NCI-H748 (cell line): ENCODE data around the gene EXOSC10.
"Not testable (repeated sequence)": the region's sequence is repeated elsewhere in the genome, so short reads cannot be mapped to it uniquely, and the experiment has no call there.

Experiments used
- DNase-seq: peaks from one replicate; lab custom pipeline; 2025; ENCODE audit not compliant: unreplicated experiment; lab: John Stamatoyannopoulos, UW

The EXOSC10 gene

DNA sequence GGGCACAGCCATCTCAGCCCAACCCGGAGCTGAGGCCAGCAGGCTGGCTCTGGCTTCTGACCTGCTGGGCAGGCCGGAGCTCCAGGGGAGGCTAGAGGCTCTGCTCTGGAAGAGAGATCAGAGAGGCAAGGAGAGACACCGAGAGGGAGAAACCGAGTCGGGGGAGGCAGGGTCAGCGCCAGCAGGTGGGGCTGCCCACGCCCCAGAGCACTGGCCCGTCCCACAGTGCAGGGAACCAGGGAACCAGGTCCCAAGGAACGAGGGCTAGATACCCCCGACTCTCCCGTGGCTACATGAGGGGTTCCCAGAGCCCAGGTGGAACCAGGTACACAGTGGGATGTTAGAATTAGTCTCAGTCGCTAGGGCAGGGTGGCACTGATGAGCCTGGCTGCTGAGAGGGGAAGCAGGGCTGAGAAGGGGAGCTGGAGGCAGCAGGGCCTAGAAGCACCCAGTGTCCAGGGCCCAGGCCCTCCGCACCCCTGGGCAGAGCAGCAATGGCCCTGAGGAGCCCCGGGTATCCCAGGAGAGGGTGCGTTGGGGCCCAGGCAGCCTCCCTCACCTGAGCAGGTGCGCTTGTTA lies 54.7 kb downstream of the EXOSC10 start:
- DNase-seq: no peak

DNA sequence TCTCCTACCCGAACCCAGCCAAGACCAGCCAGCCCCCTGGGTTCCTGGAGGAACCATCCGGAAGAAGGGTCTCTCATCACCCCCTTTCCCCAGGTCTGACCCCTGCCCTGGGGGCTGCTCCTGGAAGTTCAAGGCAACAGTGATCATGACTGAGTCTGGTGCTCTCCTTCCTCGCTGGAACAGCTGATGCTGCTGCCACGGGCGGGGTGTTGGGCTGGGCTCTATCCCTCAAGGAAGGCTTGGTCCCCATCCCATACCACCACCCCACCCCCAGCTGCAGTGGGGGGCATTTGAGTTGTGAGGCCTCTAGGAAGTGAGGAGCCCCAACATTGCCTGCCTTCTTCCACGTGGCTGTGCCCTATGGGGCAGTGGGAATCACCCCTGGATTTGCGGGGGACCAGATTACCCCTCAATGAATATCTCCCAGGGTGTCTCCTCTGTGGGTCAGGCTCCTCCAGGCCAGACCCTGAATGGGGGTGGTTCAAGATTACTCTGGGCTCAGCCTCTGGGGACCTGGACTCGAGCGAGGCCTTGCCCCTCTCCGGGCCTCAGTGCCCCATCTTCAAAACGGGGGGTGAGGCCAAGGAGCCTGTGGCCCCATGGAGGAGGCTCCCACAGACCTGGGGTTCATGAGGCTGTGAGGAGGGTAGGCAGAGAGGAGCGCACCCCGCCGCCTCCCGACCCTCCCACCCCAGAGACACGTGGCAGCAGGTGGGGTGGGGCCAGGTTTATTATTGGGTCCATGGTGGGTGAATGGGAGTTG lies 55.4 kb downstream of the EXOSC10 start:
- DNase-seq: no peak

DNA sequence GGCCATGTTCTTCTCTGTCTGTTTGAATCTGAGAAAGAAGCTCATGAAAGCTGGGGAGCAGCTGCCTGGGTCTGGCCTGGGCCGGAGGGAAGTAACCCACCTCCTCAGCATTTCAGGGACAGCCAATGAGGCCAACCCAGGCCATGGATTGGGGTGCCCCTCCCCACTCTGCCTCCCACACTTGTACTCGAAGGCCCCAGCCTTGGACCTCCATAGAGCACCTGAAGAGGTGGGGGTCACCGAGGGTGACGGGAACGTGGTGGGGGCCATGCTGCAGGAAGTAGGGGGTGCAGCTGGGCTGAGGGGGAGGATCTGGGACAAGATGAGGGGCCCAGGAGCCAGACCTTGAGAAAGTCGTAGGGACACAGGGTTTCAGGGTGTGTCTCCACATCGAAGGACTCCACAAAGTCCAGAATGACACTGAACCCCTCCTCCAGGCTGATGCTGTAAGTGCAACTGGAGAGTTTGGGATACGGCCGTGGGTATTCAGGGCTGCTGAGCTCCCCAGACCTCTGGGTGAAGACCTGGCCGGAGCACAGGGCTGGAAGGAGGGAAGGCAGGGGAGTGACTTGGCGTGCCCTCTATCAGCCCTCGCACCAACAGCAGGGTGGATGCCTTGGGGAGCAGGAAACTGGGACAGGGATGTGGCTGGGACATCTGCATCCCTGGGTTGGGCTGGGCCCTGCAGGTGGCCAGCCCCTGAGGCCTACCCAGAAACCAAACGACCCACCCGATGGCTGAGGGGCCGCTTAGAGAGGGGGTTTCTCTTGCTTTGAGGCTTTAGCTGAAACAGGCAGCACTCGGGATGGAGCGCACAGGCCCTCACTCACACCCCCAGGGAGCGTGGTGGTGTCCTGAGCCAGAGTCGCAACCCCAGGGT lies 56.4 kb downstream of the EXOSC10 start:
- no peak for DNase-seq

DNA sequence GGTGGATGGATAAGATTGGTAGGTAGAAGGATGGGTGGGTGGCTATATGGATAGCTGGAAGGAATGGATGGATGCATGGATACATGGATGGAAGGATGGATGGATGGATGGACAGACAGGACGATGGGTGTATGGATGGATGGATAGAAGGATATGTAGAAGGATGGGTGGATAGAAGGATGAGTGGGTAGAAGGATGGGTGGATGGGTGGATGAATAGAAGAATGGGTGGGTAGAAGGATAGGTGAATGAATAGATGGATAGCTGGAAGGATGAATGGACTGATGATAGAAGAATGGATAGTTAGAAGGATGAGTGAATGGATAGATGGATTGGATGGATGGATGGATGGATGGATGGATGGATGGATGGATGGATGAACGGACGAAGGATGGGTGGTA lies 57.6 kb downstream of the EXOSC10 start:
- DNase-seq: no peak

DNA sequence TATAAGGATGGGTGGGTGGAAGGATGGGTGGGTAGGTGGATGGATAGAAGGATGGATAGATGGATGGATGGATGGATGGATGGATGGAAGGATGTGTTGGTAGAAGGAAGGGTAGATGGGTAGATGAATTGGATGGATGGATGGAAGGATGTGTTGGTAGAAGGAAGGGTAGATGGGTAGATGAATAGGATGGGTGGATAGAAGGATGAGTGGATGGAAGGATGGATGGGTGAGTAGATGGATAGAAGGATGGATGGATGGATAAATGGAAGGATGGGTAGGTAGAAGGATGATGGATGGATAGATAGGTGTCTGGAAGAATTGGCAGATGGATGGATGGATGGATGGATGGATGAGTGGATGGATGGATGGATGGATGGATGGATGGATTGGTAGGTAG lies 58.6 kb downstream of the EXOSC10 start:
- DNase-seq: no peak

DNA sequence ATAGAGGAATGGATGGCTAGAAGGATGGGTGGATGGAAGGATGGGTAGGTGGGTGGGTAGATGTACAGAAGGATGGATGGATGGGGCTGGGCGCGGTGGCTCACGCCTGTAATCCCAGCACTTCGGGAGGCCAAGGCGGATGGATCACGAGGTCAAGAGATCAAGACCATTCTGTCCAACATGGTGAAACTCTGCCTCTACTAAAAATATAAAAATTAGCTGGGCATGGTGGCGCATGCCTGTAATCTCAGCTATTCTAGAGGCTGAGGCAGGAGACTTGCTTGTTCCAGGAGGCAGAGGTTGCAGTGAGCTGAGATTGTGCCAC lies 59.6 kb downstream of the EXOSC10 start:
- not testable (repeated sequence) for DNase-seq

DNA sequence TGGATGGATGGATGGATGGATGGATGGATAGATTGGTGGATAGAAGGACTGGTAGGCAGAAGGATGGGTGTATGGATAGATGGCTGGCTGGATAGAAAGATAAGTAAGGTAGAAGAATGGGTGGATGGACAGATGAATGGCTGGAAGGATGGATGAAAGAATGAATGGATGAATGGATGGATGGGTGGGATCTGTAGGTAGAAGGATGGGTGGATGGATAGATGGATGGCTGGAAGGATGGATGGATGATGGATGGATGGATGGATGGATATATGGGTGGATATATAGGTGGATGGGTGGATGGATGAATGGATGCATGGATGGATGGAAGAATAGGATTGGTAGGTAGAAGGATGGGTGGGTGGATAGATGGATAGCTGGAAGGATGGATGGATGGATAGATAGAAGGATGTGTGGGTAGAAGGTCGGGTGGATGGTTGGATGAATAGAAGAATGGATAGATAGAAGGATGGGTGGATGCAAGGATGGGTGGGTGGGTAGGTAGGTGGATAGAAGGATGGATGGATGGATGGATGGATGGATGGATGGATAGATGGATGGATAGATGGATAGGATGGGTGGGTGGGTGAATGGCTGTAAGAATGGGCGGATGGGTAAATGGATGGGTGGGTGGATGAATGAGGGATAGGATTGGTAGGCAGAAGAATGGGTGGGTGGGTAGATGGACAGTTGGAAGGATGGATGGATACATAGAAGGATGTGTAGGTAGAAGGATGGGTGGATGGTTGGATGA lies 60.1 kb downstream of the EXOSC10 start:
- no peak for DNase-seq

DNA sequence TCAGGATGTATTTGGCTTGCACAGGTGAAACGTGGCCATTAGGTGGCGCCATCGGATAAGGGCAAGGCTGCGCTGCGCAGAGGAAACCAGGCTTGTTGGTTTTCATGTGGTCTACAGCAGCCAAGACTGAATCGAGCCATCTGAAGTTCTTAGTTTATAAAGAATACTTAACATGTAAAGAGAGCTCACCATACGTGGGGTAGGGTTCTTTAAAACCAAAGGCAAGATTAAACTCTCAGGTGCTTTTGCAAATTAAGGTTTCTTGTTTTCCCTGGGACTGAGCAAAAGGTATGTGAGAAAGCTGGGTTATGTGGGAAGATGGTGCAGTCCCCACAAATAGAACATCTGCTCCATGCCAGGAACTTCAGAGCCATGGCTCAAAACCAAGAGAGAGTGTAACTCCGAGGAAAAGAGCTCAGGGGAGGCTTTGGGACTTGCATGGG lies 61.9 kb downstream of the EXOSC10 start:
- DNase-seq: peak; percentile 71

DNA sequence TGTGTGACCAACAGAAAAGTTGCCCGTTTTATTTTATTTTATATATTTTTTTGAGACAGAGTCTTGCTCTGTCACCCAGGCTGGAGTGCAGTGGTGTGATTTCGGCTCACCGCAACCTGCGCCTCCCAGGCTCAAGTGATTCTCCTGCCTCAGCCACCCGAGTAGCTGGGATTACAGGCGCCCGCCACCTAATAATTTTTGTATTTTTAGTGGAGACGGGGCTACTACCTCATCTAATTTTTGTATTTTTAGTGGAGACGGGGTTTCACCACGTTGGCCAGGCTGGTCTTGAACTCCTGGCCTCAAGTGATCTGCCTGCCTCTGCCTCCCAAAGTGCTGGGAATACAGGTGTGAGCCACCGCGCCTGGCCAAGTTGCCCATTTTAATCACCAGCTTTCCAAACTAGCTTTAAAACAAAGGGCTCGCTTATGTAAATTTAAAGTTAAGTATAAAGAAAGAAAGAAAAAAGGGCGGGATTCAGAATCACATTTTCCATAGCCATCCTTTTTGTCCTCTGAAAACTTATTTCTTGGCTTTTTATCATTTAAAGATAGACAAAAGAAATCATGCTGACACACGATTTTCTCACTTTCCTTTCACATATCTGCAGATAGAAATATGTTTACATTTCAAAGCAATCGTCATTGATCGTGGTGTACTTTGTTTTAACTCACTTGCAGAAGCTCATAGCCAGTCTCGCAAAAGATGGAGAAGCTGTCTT lies 62.5 kb downstream of the EXOSC10 start:
- DNase-seq: not testable (repeated sequence)

DNA sequence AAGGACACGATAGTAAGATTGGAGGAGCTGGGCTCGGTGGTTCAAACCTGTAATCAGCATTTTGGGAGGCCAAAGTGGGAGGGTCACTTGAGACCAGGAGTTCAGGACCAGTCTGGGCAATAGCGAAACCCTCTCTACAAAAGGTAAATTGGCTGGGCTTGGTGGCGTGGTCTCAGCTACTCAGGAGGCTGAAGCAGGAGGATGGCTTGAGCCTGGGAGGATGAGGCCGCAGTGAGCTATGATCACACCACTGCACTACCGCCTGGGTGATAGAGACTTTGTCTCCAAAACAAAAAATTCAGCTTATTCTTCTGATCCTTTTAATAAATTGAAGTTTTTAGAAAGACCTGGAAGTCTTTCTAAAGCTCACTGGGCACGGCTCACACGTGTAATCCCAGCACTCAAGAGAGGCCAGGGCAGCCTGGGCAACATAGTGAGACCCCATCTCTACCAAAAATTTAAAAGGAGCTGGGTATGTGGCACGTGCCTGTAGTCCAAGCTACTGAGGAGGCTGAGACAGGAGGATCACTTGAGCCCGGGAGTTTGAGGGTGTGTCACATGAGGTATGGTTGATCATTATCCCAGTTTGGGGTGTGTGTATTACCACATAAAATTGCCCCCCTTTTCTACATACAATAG lies 67.9 kb downstream of the EXOSC10 start:
- DNase-seq: no peak

DNA sequence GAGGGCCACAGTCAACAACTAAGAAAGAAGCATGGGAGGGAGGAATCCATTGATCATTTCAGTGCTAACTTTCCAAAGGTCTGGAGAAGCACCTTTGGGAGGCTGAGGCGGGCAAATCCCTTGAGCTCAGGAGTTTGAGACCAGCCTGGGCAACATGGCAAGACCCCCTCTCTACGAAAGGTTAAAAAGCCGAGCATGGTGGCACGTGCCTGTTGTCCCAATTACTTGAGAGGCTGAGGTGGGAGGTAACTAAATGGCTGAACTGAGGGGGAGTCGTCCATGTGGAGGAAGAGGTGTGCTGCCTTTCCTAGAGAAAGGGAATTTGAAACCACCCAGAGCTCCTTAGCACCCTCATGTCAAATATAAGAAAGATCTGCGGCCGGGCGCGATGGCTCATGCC lies 68.8 kb downstream of the EXOSC10 start:
- no peak for DNase-seq

DNA sequence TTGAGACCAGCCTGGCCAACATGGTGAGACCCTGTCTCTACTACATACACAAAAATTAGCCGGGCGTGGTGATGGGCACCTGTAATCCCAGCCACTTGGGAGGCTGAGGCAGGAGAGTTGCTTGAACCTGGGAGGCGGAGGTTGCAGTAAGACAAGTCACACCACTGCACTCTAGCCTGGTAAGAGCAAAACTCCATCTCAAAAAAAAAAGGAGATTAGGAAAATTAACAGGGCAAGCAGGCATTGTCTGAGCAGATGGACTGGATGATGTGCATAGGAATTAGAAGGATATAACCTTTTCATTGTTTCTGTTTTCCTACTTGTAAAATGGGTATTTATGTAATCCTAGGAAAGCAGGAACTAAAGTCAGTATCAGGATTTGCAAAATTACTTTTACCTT lies 71.7 kb downstream of the EXOSC10 start:
- DNase-seq: no peak

DNA sequence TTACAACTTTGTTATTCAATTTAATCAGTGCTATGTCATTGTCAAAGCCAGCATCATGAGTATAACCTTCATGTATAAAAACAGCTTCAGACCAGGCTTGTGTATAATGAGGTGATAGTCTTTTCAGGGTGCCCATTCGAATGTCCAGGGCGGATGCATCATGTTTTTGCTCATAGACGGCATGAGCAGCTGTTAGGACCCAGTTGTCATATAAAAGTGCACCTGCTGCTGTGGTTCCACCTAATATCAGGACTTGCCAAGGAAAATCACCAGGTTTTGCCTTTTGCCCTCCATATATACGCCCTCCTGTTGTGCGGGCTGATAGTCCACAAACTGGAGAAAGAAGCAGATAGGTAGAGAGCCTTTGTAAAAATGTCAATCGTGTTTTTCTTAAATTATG lies 72.4 kb downstream of the EXOSC10 start:
- DNase-seq: no peak

DNA sequence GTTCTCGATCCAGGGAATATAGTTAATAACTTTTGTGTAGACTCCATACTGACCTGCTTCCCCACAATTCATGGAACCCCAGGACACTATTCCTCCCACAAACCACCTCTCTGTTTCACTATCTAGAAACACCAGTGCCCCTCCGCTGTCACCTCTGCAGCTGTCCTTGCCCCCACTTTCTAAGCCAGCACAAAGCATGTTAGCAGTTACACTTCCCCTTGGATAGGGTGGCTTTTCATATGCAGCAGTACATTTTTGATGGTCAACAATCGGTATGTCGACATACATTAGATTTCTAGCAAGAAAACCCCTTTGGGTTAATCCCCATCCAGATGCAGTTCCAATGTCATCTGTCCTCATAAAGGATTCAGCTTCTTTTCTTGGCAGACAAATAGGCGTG lies 72.8 kb downstream of the EXOSC10 start:
- DNase-seq: no peak

DNA sequence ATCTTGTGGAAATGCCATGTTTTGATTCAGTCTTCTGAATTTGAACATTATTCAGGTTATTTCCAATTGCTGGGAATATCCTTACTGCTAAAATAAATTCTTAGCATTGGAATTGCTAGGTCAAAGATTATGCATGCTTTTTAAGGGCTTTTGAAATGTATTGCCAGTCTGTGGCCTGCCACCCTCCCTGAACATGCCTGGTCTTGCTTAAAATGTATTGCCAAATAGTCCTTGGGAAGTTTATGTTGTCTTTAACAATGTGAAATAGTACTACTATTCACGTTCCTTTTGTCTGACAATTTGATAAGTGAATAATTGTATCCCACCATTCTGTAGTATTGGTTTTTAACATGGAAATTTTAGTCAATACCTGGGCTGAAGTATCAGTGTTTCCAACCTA lies 73.6 kb downstream of the EXOSC10 start:
- DNase-seq: no peak

DNA sequence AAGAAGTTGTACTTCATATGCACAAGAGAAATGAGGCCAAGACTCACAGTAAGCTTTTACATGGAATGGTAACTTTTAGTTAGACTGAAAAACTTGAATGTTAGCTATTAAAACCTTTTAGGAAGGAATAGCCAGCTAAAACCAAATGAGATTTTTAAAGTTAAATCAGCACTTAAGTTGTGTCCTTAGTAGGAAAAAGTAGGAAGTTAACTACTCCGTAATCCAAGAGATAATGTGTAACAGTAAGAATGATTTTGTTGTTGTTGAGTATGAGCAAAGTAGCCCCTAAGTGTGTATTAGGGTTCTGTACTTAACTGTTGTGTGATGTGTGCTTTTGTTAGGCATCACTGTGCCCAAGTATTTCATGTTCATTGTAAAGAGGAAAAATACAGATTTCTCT lies 74.1 kb downstream of the EXOSC10 start:
- no peak for DNase-seq

DNA sequence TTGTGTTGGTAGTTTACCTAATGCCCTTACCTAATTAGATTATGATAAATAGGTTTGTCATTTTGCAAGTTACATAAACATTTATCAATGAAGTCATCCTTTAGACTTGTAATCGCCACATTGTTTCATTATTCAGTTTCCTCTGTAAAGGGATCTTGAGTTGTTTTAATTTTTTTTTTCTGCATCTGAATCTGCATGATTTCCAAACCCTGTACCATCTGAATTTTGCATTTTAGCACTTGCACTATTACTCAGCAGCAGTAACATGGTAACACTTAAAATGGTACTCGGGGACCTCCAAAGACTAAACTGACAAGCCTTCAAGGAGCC lies 74.8 kb downstream of the EXOSC10 start:
- no peak for DNase-seq

DNA sequence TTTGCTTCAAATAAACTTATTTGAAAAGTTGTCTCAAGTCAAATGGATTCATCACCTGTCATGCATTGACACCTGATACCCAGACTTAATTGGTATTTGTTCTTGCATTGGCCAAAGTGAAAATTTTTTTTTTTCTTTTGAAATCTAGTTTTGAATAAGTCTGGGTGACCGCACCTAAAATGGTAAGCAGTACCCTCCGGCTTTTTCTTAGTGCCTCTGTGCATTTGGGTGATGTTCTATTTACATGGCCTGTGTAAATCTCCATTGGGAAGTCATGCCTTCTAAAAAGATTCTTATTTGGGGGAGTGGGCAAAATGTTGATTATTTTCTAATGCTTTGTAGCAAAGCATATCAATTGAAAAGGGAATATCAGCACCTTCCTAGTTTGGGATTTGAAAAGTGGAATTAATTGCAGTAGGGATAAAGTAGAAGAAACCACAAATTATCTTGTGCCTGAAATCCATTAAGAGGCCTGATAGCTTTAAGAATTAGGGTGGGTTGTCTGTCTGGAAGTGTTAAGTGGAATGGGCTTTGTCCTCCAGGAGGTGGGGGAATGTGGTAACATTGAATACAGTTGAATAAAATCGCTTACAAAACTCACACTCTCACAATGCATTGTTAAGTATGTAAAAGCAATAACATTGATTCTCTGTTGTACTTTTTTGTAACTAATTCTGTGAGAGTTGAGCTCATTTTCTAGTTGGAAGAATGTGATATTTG lies 75.4 kb downstream of the EXOSC10 start:
- DNase-seq: no peak

DNA sequence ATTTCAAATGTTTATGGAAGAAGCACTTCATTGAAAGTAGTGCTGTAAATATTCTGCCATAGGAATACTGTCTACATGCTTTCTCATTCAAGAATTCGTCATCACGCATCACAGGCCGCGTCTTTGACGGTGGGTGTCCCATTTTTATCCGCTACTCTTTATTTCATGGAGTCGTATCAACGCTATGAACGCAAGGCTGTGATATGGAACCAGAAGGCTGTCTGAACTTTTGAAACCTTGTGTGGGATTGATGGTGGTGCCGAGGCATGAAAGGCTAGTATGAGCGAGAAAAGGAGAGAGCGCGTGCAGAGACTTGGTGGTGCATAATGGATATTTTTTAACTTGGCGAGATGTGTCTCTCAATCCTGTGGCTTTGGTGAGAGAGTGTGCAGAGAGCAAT lies 76.5 kb downstream of the EXOSC10 start:
- no peak for DNase-seq

DNA sequence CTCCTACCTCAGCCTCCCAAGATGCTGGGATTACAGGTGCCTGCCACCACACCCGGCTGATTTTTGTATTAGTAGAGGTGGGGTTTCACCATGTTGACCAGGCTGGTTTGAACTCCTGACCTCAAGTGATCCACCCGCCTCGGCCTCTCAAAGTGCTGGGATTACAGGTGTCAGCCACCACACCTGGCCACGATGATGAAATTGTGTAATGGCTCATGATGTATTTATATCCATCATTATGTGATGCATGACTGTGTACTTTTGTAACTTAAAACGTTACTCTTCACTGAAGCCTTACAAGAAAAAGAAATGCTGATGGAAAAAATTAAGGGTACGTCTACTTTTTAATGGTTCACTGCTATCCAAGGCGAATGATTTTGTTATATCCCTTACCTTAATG lies 79.7 kb downstream of the EXOSC10 start:
- no peak for DNase-seq
